Adrenal gland (tissue), 12 donors: ENCODE results near the gene PPP2R1B. TPM values are rescaled to one million over a fixed set of nuclear protein-coding genes. Genes with fewer than 3 reads are reported as not detected.

Experiments used
- DNase-seq, 7 donors: peaks; one replicate each; pipeline ENCODE4 v3.0.0-alpha.2; 2019 to 2020
- H3K27ac ChIP-seq, 5 donors: fragments of 200-600 bp; sonication (generic) in 4 of 5; 1 replicate in 3 of 5; 2 replicates in 2 of 5; pipeline versions ENCODE4 v1.5.1 to v1.8.0; 2016 to 2020; ENCODE audit warnings: mild to moderate bottlenecking in 1 of 5
- H3K27me3 ChIP-seq: fragments of 200-600 bp; 2 replicates; pipeline ENCODE4 v1.8.0; 2021
- H3K36me3 ChIP-seq, 2 donors: fragments of 200-600 bp; replicated peaks in 1 of 2; 1 replicate in 1 of 2; 2 replicates in 1 of 2; pipeline versions ENCODE4 v1.5.1 to v1.8.0; 2018 to 2022
- H3K4me1 ChIP-seq, 2 donors: fragments of 200-600 bp; replicated peaks in 1 of 2; 1 replicate in 1 of 2; 2 replicates in 1 of 2; pipeline versions ENCODE4 v1.5.1 to v1.8.0; 2018 to 2021
- H3K4me3 ChIP-seq, 4 donors: fragments of 200-600 bp; sonication (generic) in 3 of 4; one replicate each; pipeline ENCODE4 v1.5.1; 2016 to 2018
- H3K9me3 ChIP-seq, 3 donors: fragments of 200-600 bp; sonication (generic) in 1 of 3; replicated peaks in 1 of 3; 1 replicate in 2 of 3; 2 replicates in 1 of 3; pipeline versions ENCODE4 v1.5.1 to v1.8.0; 2016 to 2021
- CTCF ChIP-seq, 6 experiments: fragments of 450-650 bp in 4 of 6; fragments of 200-600 bp in 2 of 6; sonication (generic) in 1 of 6; IDR thresholded peaks; 1 replicate in 5 of 6; 2 replicates in 1 of 6; pipeline versions ENCODE4 v1.5.1 to v1.8.0; 2016 to 2021; ENCODE audit warnings: antibody characterized with exemption in 6 of 6, mild to moderate bottlenecking in 2 of 6, moderate library complexity in 1 of 6
- POLR2A ChIP-seq, 2 donors: fragments of 450-650 bp; IDR thresholded peaks; one replicate each; pipeline ENCODE4 v1.6.1; 2017; ENCODE audit warnings: antibody characterized with exemption in 2 of 2, mild to moderate bottlenecking in 2 of 2, moderate library complexity in 1 of 2
- WGBS, 4 donors: extraction: QIAGEN DNeasy Blood & Tissue Kit in 2 of 4; methylation state at CpG; one replicate each; pipeline versions ENCODE4 v1.1.5 to v1.1.7; 2013 to 2017; 5-methylcytosine and 5-hydroxymethylcytosine counted together
- intact Hi-C, 2 donors: fragments of 100-400 bp; cut with DNase I; formaldehyde crosslinking; loops; one replicate each; pipeline versions ENCODE4 v1.14.1 to v1.15.0; 2022 to 2023
- polyA plus RNA-seq, 3 donors: library from polyadenylated mRNA; stranded (reverse); fragments of 200-250 nt in 2 of 3; fragments of 350-450 nt in 1 of 3; fragmentation: Illumina TruSeq in 1 of 3; extraction: RNeasy Lipid Tissue Mini Kit (QIAGEN cat#74804) in 1 of 3; gene quantifications; one replicate each; pipeline ENCODE4 v1.2.3, GENCODE V29; 2013 to 2014
- total RNA-seq, 9 donors: library from RNA; depleted of rRNA in 4 of 9; stranded (reverse); fragments of >200 nt in 4 of 9; fragments of 120-200 nt in 1 of 9; fragmentation: NEBNext Ultra II Directional in 1 of 9; extraction: Animal tissue kit (Norgen Biotek cat#: 25700) in 1 of 9; gene quantifications; one replicate each; pipeline versions ENCODE4 v1.1.0 to v1.2.4, GENCODE V29; 2013 to 2023
- donor health status: healthy with polysubstance abuse.
- donor health status: Bipolar disorder and iron deficiency.
- donor health status: DM: yes; HTN: yes; CAD: no.
- donor health status: DM: no; HTN: no; CAD: no.
- donor health status: DM: no; HTN: no; CAD: no.
- donor health status: DM: yes; HTN: yes; CAD: no.

The PPP2R1B gene
- total and polyA plus RNA-seq, 12 donors: 10.3 to 58.1 (median 32.2) TPM

- intact Hi-C loops: no loop called here
- 90 to 95% (median 93%) methylated on average over 2 of the region's 2 CpGs for WGBS, 4 donors
- Histone ChIP-seq H3K36me3 (peaks cover 0 to 17% of the 10 kb centered on the region in 2 donors), H3K4me3 (no peak overlapping the region), H3K27ac (no peak overlapping the region), H3K9me3 (no peaks in the 10 kb centered on the region), H3K27me3 (no peaks in the 10 kb centered on the region), H3K4me1 (peaks cover 9 to 27% of the 10 kb centered on the region in 2 donors)
- no peak for DNase-seq
- no peak for TF ChIP-seq CTCF (IDR thresholded peaks at IDR 0.05)
- TF ChIP-seq POLR2A (IDR thresholded peaks at IDR 0.05): no peak
These were observed 75.0 kb downstream of the PPP2R1B start for GRCh38 chr11:111691176-111691575.

DNA sequence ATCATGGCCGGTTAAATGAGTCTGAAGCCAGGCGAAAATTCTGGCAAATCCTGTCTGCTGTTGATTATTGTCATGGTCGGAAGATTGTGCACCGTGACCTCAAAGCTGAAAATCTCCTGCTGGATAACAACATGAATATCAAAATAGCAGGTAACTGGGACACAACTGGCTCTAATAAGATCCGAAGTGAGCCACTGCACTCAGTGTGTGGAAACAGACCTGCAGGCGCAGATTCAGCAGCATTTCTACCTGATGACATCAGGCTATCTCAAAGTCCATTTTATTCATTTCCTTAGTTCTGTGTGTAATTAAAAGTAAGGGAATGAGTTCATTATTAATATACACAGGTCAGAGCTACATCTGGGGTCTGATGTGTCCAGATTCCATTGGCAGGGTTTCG, 78.2 kb downstream of the PPP2R1B start:
- H3K27ac ChIP-seq: peak overlapping the region in 1 of 5 donors; percentile 10
- DNase-seq: peak in 1 of 7 donors; percentile 66
- H3K4me3 ChIP-seq: no peak overlapping the region
- no peaks in the 10 kb centered on the region for H3K27me3 ChIP-seq
- TF ChIP-seq CTCF (IDR thresholded peaks at IDR 0.05) (no peak), POLR2A (IDR thresholded peaks at IDR 0.05) (no peak)
- H3K36me3 ChIP-seq: peaks cover 0 to 17% of the 10 kb centered on the region in 2 donors
- no peaks in the 10 kb centered on the region for H3K4me1 ChIP-seq
- intact Hi-C loops: no loop called here
- no peaks in the 10 kb centered on the region for H3K9me3 ChIP-seq
- WGBS, 4 donors: 85 to 92% (median 87%) methylated on average over 7 of the region's 7 CpGs

DNA sequence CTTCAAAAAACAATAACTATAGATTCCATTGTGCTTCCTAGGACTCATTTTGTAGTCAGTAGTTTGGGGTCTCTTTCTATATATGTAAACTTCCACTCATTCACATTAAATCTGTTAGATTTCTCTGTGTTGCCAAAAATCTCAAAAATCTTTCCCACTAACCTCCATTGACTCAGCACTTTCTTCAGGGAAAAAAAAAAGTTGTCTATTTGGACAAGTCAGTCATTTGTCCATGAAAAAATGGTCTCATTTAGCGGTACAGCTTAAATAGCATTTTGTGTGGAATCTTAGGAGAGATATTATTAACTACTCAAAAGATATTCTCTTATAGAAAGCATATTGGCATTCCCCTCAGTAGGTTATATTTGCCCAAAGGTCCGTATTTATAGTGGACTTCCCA, 81.9 kb downstream of the PPP2R1B start:
- intact Hi-C loops: no loop called here
- DNase-seq: no peak
- no peak overlapping the region for H3K27ac ChIP-seq
- peaks cover 0 to 14% of the 10 kb centered on the region in 2 donors for H3K36me3 ChIP-seq
- no peak overlapping the region for H3K4me3 ChIP-seq
- 92 to 96% (median 96%) methylated on average over 2 of the region's 2 CpGs for WGBS, 4 donors
- no peaks in the 10 kb centered on the region for H3K27me3 ChIP-seq
- TF ChIP-seq POLR2A (IDR thresholded peaks at IDR 0.05) (no peak), CTCF (IDR thresholded peaks at IDR 0.05) (no peak)
- peaks cover 0 to under 1% (median 0%) of the 10 kb centered on the region in 3 donors for H3K9me3 ChIP-seq
- no peaks in the 10 kb centered on the region for H3K4me1 ChIP-seq

DNA sequence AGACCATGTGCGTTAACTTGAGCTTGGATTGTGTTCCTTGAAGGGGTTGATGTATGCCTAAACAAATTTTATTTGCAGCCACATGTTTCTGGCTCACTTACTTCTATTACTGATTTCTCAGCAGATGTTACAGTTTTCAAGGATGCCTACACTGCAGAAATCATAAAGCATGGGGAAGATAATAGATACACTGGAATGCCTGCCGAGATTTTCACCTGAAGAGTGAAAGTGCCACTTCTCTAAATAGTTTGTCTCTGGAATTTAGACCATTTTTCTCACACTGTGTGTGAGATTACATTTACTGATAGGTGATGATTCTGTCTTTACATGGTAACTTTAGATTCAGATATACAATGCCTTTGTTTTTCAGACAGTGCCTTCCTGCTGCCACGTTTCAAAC, 82.4 kb downstream of the PPP2R1B start:
- TF ChIP-seq CTCF (IDR thresholded peaks at IDR 0.05) (no peak), POLR2A (IDR thresholded peaks at IDR 0.05) (no peak)
- no peaks in the 10 kb centered on the region for H3K4me1 ChIP-seq
- H3K27ac ChIP-seq: no peak overlapping the region
- no peaks in the 10 kb centered on the region for H3K27me3 ChIP-seq
- H3K36me3 ChIP-seq: peaks cover 0 to 10% of the 10 kb centered on the region in 2 donors
- H3K4me3 ChIP-seq: no peak overlapping the region
- no peak for DNase-seq
- peaks cover 0 to 5% (median 0%) of the 10 kb centered on the region in 3 donors for H3K9me3 ChIP-seq
- 95 to 99% (median 96%) methylated on average over 3 of the region's 3 CpGs for WGBS, 4 donors
- intact Hi-C loops: no loop called here
